SK-N-MC (cell line): ENCODE measurements around the gene SP110.
A peak's percentile ranks its signal among the peaks of the same experiment; 100 is the strongest.

ENCODE experiments used
- DNase-seq: peaks from one replicate; pipeline ENCODE4 v3.0.0-alpha.2; 2011; ENCODE audit warnings: low read depth, low spot score
- H3K27ac ChIP-seq: fragments of 200-600 bp; sonication (generic); 2 replicates; pipeline ENCODE4 v1.5.1; 2016; ENCODE audit warnings: mixed run types
- H3K36me3 ChIP-seq: fragments of 200-600 bp; sonication (generic); 2 replicates; pipeline ENCODE4 v1.6.1; 2017; ENCODE audit warnings: antibody characterized with exemption, low read length, mixed read lengths; ENCODE audit not compliant: insufficient read depth
- H3K4me3 ChIP-seq: fragments of 200-600 bp; sonication (generic); 2 replicates; pipeline ENCODE4 v1.5.1; 2016
- H3K9ac ChIP-seq: fragments of 200-600 bp; sonication (generic); 2 replicates; pipeline ENCODE4 v1.8.0; 2017; ENCODE audit warnings: mixed run types, mixed read lengths; ENCODE audit not compliant: insufficient read length
- H3K9me3 ChIP-seq: fragments of 200-600 bp; sonication (generic); 2 replicates; pipeline ENCODE4 v1.6.1; 2017; ENCODE audit warnings: low read depth, mild to moderate bottlenecking, antibody characterized with exemption, low read length, moderate library complexity, mixed read lengths
- EZH2 ChIP-seq: fragments of 200-600 bp; sonication (generic); IDR thresholded peaks from one replicate; pipeline ENCODE4 v1.6.1; 2017; ENCODE audit warnings: antibody characterized with exemption
- FOXP2 ChIP-seq: optimal IDR thresholded peaks from 2 replicates; pipeline ENCODE3; 2011; ENCODE audit warnings: mild to moderate bottlenecking, moderate library complexity; ENCODE audit not compliant: insufficient read depth; ENCODE audit errors: extremely low read length, control extremely low read depth
- POLR2AphosphoS5 ChIP-seq: IDR thresholded peaks from 2 replicates; pipeline ENCODE4 v1.6.1; 2012; ENCODE audit warnings: mild to moderate bottlenecking, low read depth, low read length, borderline replicate concordance

SP110 gene

GRCh38 chr2:230220347-230220969, 674 bp upstream of the SP110 start:
- DNase-seq, result no peak
- H3K36me3 ChIP-seq, result peaks cover 6% of the 10 kb centered on the region; the same call in 1 of the 2 replicates
- peak overlapping the region; percentile 84 for H3K4me3 ChIP-seq
- peak overlapping the region; percentile 72 for H3K9ac ChIP-seq
- no peaks in the 10 kb centered on the region for H3K9me3 ChIP-seq
- H3K27ac ChIP-seq, result peak overlapping the region; percentile 81
- no peak for TF ChIP-seq FOXP2
- no peak for TF ChIP-seq POLR2AphosphoS5
- no peak for TF ChIP-seq EZH2

GRCh38 chr2:230218421-230218820, 1.4 kb downstream of the SP110 start:
- Histone ChIP-seq H3K36me3 (peaks cover 15% of the 10 kb centered on the region; the same call in 1 of the 2 replicates), H3K9me3 (no peaks in the 10 kb centered on the region), H3K27ac (no peak overlapping the region), H3K9ac (no peak overlapping the region), H3K4me3 (peak overlapping the region; percentile 46)
- no peak for DNase-seq
- no peak for TF ChIP-seq FOXP2
- no peak for TF ChIP-seq POLR2AphosphoS5
- no peak for TF ChIP-seq EZH2

GRCh38 chr2:230217424-230217823, 2.4 kb downstream of the SP110 start:
- no peak for DNase-seq
- Histone ChIP-seq H3K36me3 (peaks cover 18% of the 10 kb centered on the region; the same call in 1 of the 2 replicates), H3K27ac (no peak overlapping the region), H3K9me3 (no peaks in the 10 kb centered on the region), H3K9ac (no peak overlapping the region), H3K4me3 (no peak overlapping the region)
- TF ChIP-seq EZH2, result no peak
- no peak for TF ChIP-seq POLR2AphosphoS5
- TF ChIP-seq FOXP2, result no peak

GRCh38 chr2:230216489-230216888, 3.3 kb downstream of the SP110 start:
- Histone ChIP-seq H3K36me3 (peaks cover 27% of the 10 kb centered on the region; the same call in 1 of the 2 replicates), H3K9ac (no peak overlapping the region), H3K4me3 (no peak overlapping the region), H3K9me3 (no peaks in the 10 kb centered on the region), H3K27ac (no peak overlapping the region)
- no peak for DNase-seq
- TF ChIP-seq POLR2AphosphoS5, result no peak
- no peak for TF ChIP-seq EZH2
- TF ChIP-seq FOXP2, result no peak

- H3K27ac ChIP-seq, result no peak overlapping the region
- H3K4me3 ChIP-seq, result no peak overlapping the region
- H3K9ac ChIP-seq, result no peak overlapping the region
- DNase-seq, result no peak
- H3K36me3 ChIP-seq, result peaks cover 57% of the 10 kb centered on the region
- no peaks in the 10 kb centered on the region for H3K9me3 ChIP-seq
- TF ChIP-seq POLR2AphosphoS5, result no peak
Measured at GRCh38 chr2:230209422-230210051, 10.2 kb downstream of the SP110 start.

GRCh38 chr2:230208576-230208975, 11.2 kb downstream of the SP110 start:
- H3K9me3 ChIP-seq, result no peaks in the 10 kb centered on the region

GRCh38 chr2:230205721-230206120, 14.1 kb downstream of the SP110 start:
- no peak overlapping the region for H3K9ac ChIP-seq
- DNase-seq, result no peak
- H3K27ac ChIP-seq, result no peak overlapping the region
- H3K36me3 ChIP-seq, result peaks cover 50% of the 10 kb centered on the region
- H3K9me3 ChIP-seq, result no peaks in the 10 kb centered on the region
- H3K4me3 ChIP-seq, result no peak overlapping the region
- TF ChIP-seq POLR2AphosphoS5 (no peak), EZH2 (no peak), FOXP2 (no peak)

More at GRCh38 chr2:230208576-230208975, 11.2 kb downstream of the SP110 start:
- H3K4me3 ChIP-seq, result no peak overlapping the region
- H3K9ac ChIP-seq, result no peak overlapping the region
- no peak overlapping the region for H3K27ac ChIP-seq
- no peak for TF ChIP-seq POLR2AphosphoS5
- no peak for TF ChIP-seq FOXP2
- TF ChIP-seq EZH2, result no peak
- H3K36me3 ChIP-seq, result peaks cover 52% of the 10 kb centered on the region
- DNase-seq, result no peak

GRCh38 chr2:230205034-230205433, 14.8 kb downstream of the SP110 start:
- Histone ChIP-seq H3K27ac (no peak overlapping the region), H3K9me3 (no peaks in the 10 kb centered on the region), H3K9ac (no peak overlapping the region), H3K4me3 (no peak overlapping the region), H3K36me3 (peaks cover 57% of the 10 kb centered on the region)
- no peak for TF ChIP-seq POLR2AphosphoS5
- TF ChIP-seq EZH2, result no peak
- TF ChIP-seq FOXP2, result no peak
- DNase-seq, result no peak
